CD1c-positive myeloid dendritic cell (primary cell): ENCODE measurements around the gene EXO1.

Experiments used
- DNase-seq: peaks from one replicate; pipeline ENCODE4 v3.0.0-alpha.2; 2016; ENCODE audit errors: extremely low spot score

EXO1 gene

GRCh38 chr1:241891296-241891695, 43.3 kb downstream of the EXO1 start:
- no peak for DNase-seq

- DNase-seq = no peak
These were observed 46.0 kb downstream of the EXO1 start for GRCh38 chr1:241894016-241894415.

GRCh38 chr1:241895013-241895412, 47.0 kb downstream of the EXO1 start:
- DNase-seq = peak; percentile 12

GRCh38 chr1:241896670-241896962, 48.6 kb downstream of the EXO1 start:
- DNase-seq = no peak

GRCh38 chr1:241899210-241899609, 51.2 kb downstream of the EXO1 start:
- peak; percentile 66 for DNase-seq

GRCh38 chr1:241900381-241900780, 52.4 kb downstream of the EXO1 start:
- no peak for DNase-seq

- DNase-seq = peak; percentile 12
These were observed 54.5 kb downstream of the EXO1 start for GRCh38 chr1:241902391-241903065.

GRCh38 chr1:241916196-241916595, 68.2 kb downstream of the EXO1 start:
- DNase-seq = no peak

- no peak for DNase-seq
These were observed 69.5 kb downstream of the EXO1 start for GRCh38 chr1:241917487-241917886.

GRCh38 chr1:241918879-241919278, 70.9 kb downstream of the EXO1 start:
- peak; percentile 3 for DNase-seq

- no peak for DNase-seq
These were observed 76.2 kb downstream of the EXO1 start for GRCh38 chr1:241924080-241924808.

GRCh38 chr1:241926141-241926540, 78.1 kb downstream of the EXO1 start:
- no peak for DNase-seq

GRCh38 chr1:241927321-241927720, 79.3 kb downstream of the EXO1 start:
- DNase-seq = no peak

GRCh38 chr1:241932845-241933244, 84.8 kb downstream of the EXO1 start:
- DNase-seq = no peak

GRCh38 chr1:241934201-241934848, 86.3 kb downstream of the EXO1 start:
- DNase-seq = no peak

- DNase-seq = no peak
These were observed 86.9 kb downstream of the EXO1 start for GRCh38 chr1:241934866-241935265.
